ENCODE data around the gene AMPH.

AMPH gene

DNA sequence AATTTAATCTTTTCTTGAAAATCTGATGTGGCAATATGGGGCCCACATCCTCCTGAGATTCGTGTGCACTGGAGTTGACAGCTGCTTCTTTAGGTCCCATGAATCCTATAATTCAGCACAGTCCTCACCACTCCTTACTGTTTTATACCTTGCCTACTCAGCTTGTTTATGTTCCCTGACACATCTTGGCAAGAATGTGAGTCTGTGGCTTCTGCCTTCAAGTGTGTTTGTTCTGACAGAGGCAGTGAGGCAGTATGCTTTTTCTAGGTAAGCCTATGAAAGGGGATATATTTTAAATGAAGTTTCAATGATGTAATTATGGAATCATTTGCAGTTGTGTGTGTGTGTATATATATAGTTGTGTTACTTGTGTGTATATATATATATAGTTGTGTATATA lies 106.4 kb downstream of the AMPH start:
- no peaks in the 10 kb centered on the region for H3K36me3 ChIP-seq (ENCODE audit: insufficient read depth, low read depth, low read length)
- H3K4me3 ChIP-seq (ENCODE audit: low read length), result no peak overlapping the region
- H3K9ac ChIP-seq (ENCODE audit: low read depth, low read length), result no peak overlapping the region
- H3K9me3 ChIP-seq (ENCODE audit: insufficient read depth, low read depth, low read length), result no peaks in the 10 kb centered on the region
- H3K27ac ChIP-seq (ENCODE audit: low read length), result no peak overlapping the region
- no peaks in the 10 kb centered on the region for H3K27me3 ChIP-seq (ENCODE audit: insufficient read depth, low read length)
- no peaks in the 10 kb centered on the region for H3K4me1 ChIP-seq (ENCODE audit: insufficient read depth, low read length)

DNA sequence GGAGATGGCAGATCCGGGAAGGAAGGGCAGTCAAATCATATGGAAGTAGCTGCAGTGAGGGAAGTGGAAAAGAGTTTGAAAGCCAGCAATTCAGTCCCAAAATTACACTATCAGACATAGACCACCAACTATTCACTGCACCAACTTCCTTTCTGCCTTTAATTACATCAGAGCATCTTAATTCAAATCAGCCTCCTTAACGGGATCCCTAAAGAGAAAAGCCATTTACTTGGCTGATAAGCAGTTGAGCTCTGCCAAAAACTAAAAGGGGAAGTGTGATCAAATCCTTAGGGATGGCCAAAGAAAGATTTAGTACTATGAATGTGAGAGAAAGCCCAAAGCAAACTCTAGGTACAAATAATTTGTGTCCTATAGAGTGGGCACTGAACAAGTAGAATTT lies 110.4 kb downstream of the AMPH start:
- no peaks in the 10 kb centered on the region; the same call in none of the 2 replicates for H3K9me3 ChIP-seq (ENCODE audit: insufficient read depth, low read depth, low read length)

GRCh38 chr7:38518541-38518940 lies 112.6 kb downstream of the AMPH start:
- H3K4me3 ChIP-seq (ENCODE audit: low read length), result no peak overlapping the region
- no peaks in the 10 kb centered on the region for H3K36me3 ChIP-seq (ENCODE audit: insufficient read depth, low read depth, low read length)
- no peaks in the 10 kb centered on the region; the same call in none of the 2 replicates for H3K9me3 ChIP-seq (ENCODE audit: insufficient read depth, low read depth, low read length)
- H3K27ac ChIP-seq (ENCODE audit: low read length), result no peak overlapping the region
- no peak overlapping the region for H3K9ac ChIP-seq (ENCODE audit: low read depth, low read length)
- H3K4me1 ChIP-seq (ENCODE audit: insufficient read depth, low read length), result no peaks in the 10 kb centered on the region
- no peaks in the 10 kb centered on the region for H3K27me3 ChIP-seq (ENCODE audit: insufficient read depth, low read length)

More for the DNA sequence above, 110.4 kb downstream of the AMPH start:
- H3K27me3 ChIP-seq (ENCODE audit: insufficient read depth, low read length), result no peaks in the 10 kb centered on the region
- no peak overlapping the region for H3K4me3 ChIP-seq (ENCODE audit: low read length)
- H3K36me3 ChIP-seq (ENCODE audit: insufficient read depth, low read depth, low read length), result no peaks in the 10 kb centered on the region
- no peak overlapping the region for H3K27ac ChIP-seq (ENCODE audit: low read length)
- H3K4me1 ChIP-seq (ENCODE audit: insufficient read depth, low read length), result no peaks in the 10 kb centered on the region
- no peak overlapping the region for H3K9ac ChIP-seq (ENCODE audit: low read depth, low read length)

DNA sequence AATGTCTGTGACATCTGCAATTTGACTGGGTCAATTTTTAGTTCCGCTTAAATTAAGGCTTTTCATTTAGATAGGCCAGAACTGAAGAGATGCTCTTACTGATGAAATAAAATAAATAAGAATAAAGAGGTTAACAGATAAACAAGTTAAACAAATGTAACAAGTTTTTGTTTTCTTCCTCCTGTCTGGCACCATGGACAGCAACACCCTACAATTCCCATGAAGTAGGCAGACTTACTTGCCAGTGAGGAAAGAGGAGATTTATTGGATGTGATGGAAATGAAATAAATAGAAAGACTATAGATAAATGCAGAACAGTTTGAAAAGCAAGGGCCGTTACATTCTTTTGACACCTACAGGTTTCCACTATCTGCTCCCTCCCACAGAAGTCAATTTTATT lies 118.5 kb downstream of the AMPH start:
- H3K9me3 ChIP-seq (ENCODE audit: insufficient read depth, low read depth, low read length), result no peaks in the 10 kb centered on the region
- no peaks in the 10 kb centered on the region for H3K4me1 ChIP-seq (ENCODE audit: insufficient read depth, low read length)
- no peak overlapping the region for H3K9ac ChIP-seq (ENCODE audit: low read depth, low read length)
- H3K27ac ChIP-seq (ENCODE audit: low read length), result no peak overlapping the region
- H3K36me3 ChIP-seq (ENCODE audit: insufficient read depth, low read depth, low read length), result no peaks in the 10 kb centered on the region
- H3K4me3 ChIP-seq (ENCODE audit: low read length), result no peak overlapping the region
- no peaks in the 10 kb centered on the region for H3K27me3 ChIP-seq (ENCODE audit: insufficient read depth, low read length)

DNA sequence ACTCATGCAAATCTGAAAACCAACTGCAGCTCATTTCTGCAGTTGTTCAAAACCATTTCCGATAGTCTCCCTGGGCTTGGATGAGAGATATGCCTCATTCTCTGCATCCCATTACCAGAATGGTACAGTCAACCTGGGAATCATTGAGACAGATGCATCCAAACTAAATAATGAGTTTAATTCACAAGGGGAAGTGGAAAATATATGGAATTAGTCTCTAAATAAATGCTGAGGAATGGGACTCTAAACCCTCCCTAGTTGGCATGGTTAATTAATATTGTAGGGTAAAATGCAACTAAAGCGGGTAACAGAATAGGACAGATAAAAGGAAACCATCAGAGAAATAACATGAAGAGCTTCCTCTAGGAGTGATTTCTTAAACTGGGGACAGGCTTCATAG lies 118.9 kb downstream of the AMPH start:
- Histone ChIP-seq H3K36me3 (ENCODE audit: insufficient read depth, low read depth, low read length) (no peaks in the 10 kb centered on the region), H3K27ac (ENCODE audit: low read length) (no peak overlapping the region)

GRCh38 chr7:38507384-38507783 lies 123.8 kb downstream of the AMPH start:
- H3K27ac ChIP-seq (ENCODE audit: low read length), result no peak overlapping the region
- no peaks in the 10 kb centered on the region for H3K9me3 ChIP-seq (ENCODE audit: insufficient read depth, low read depth, low read length)
- no peaks in the 10 kb centered on the region for H3K36me3 ChIP-seq (ENCODE audit: insufficient read depth, low read depth, low read length)
- H3K4me3 ChIP-seq (ENCODE audit: low read length), result no peak overlapping the region
- no peaks in the 10 kb centered on the region for H3K27me3 ChIP-seq (ENCODE audit: insufficient read depth, low read length)
- H3K4me1 ChIP-seq (ENCODE audit: insufficient read depth, low read length), result no peaks in the 10 kb centered on the region
- H3K9ac ChIP-seq (ENCODE audit: low read depth, low read length), result no peak overlapping the region

More for the DNA sequence above, 118.9 kb downstream of the AMPH start:
- Histone ChIP-seq H3K4me3 (ENCODE audit: low read length) (no peak overlapping the region), H3K9ac (ENCODE audit: low read depth, low read length) (no peak overlapping the region), H3K27me3 (ENCODE audit: insufficient read depth, low read length) (no peaks in the 10 kb centered on the region), H3K4me1 (ENCODE audit: insufficient read depth, low read length) (no peaks in the 10 kb centered on the region), H3K9me3 (ENCODE audit: insufficient read depth, low read depth, low read length) (no peaks in the 10 kb centered on the region)

DNA sequence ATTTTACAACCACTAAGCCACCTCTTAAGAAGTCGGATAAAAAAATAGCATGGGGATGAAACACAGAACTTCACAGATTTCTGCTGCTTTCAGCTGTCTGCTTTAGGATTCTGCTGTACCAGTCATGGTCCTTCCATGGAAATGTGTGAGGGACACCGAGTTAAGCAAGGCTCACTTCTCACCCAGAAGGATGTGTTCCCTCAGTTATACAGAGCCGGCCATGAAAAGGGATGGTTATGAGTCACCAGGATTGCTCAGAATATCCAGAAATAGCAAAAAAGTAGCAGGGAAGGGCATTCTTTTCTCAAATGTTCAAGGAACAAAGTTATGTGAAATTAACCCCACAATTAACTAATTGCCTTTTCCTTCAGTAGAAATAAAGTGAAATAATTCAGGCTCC lies 124.4 kb downstream of the AMPH start:
- Histone ChIP-seq H3K9ac (ENCODE audit: low read depth, low read length) (no peak overlapping the region), H3K4me1 (ENCODE audit: insufficient read depth, low read length) (no peaks in the 10 kb centered on the region), H3K4me3 (ENCODE audit: low read length) (no peak overlapping the region), H3K36me3 (ENCODE audit: insufficient read depth, low read depth, low read length) (no peaks in the 10 kb centered on the region), H3K9me3 (ENCODE audit: insufficient read depth, low read depth, low read length) (no peaks in the 10 kb centered on the region), H3K27ac (ENCODE audit: low read length) (no peak overlapping the region), H3K27me3 (ENCODE audit: insufficient read depth, low read length) (no peaks in the 10 kb centered on the region)

DNA sequence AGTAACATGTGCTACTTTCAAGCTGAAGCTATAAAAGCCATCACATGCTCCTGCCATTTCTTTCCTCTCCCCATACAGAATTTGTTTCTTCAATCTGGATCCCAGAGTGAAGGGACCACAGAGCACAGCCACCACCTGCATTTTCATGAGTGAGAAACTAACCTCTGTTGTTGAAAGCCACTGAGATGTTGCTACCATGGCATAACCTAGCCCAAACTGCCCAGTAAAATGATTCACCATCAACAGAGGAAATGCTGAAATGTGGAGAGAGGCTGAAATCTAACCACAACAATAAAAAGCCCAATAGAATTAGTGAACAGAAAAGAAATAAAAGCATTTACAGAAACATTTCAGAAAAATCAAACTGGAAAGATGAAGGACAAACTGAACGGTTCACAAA lies 125.2 kb downstream of the AMPH start:
- H3K9me3 ChIP-seq (ENCODE audit: insufficient read depth, low read depth, low read length), result no peaks in the 10 kb centered on the region
- H3K27me3 ChIP-seq (ENCODE audit: insufficient read depth, low read length), result no peaks in the 10 kb centered on the region
- H3K27ac ChIP-seq (ENCODE audit: low read length), result no peak overlapping the region
- H3K36me3 ChIP-seq (ENCODE audit: insufficient read depth, low read depth, low read length), result no peaks in the 10 kb centered on the region
- no peak overlapping the region for H3K4me3 ChIP-seq (ENCODE audit: low read length)
- H3K9ac ChIP-seq (ENCODE audit: low read depth, low read length), result no peak overlapping the region
- no peaks in the 10 kb centered on the region for H3K4me1 ChIP-seq (ENCODE audit: insufficient read depth, low read length)

DNA sequence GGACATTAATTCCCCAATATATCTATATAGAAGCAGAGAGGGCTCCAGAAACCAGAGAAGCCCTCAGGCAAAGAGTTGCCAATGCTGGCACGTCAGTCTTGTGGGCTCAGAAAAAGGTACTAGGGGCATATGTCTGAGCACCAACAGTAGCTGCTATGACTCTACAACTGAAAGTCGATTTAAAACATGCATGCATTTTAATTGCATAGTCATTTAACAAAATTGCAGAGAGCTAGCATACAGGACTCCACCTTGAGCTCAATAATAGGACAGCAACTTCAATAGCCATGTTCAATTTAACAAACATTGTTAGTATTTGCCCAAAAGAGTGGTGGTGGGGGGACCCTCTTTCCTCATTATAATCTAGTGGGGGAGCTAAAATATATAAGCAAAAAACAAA lies 126.5 kb downstream of the AMPH start:
- no peaks in the 10 kb centered on the region for H3K4me1 ChIP-seq (ENCODE audit: insufficient read depth, low read length)
- H3K9ac ChIP-seq (ENCODE audit: low read depth, low read length), result no peak overlapping the region
- H3K27me3 ChIP-seq (ENCODE audit: insufficient read depth, low read length), result no peaks in the 10 kb centered on the region
- H3K4me3 ChIP-seq (ENCODE audit: low read length), result no peak overlapping the region
- no peak overlapping the region for H3K27ac ChIP-seq (ENCODE audit: low read length)
- H3K36me3 ChIP-seq (ENCODE audit: insufficient read depth, low read depth, low read length), result no peaks in the 10 kb centered on the region
- H3K9me3 ChIP-seq (ENCODE audit: insufficient read depth, low read depth, low read length), result no peaks in the 10 kb centered on the region

GRCh38 chr7:38502848-38503247 lies 128.3 kb downstream of the AMPH start:
- Histone ChIP-seq H3K4me1 (ENCODE audit: insufficient read depth, low read length) (no peaks in the 10 kb centered on the region), H3K27ac (ENCODE audit: low read length) (no peak overlapping the region), H3K9ac (ENCODE audit: low read depth, low read length) (no peak overlapping the region), H3K27me3 (ENCODE audit: insufficient read depth, low read length) (no peaks in the 10 kb centered on the region), H3K9me3 (ENCODE audit: insufficient read depth, low read depth, low read length) (no peaks in the 10 kb centered on the region), H3K4me3 (ENCODE audit: low read length) (no peak overlapping the region), H3K36me3 (ENCODE audit: insufficient read depth, low read depth, low read length) (no peaks in the 10 kb centered on the region)

- no peaks in the 10 kb centered on the region for H3K9me3 ChIP-seq (ENCODE audit: insufficient read depth, low read depth, low read length)
- H3K36me3 ChIP-seq (ENCODE audit: insufficient read depth, low read depth, low read length), result no peaks in the 10 kb centered on the region
- H3K4me3 ChIP-seq (ENCODE audit: low read length), result no peak overlapping the region
- no peak overlapping the region for H3K27ac ChIP-seq (ENCODE audit: low read length)
- H3K9ac ChIP-seq (ENCODE audit: low read depth, low read length), result no peak overlapping the region
- H3K27me3 ChIP-seq (ENCODE audit: insufficient read depth, low read length), result no peaks in the 10 kb centered on the region
- no peaks in the 10 kb centered on the region for H3K4me1 ChIP-seq (ENCODE audit: insufficient read depth, low read length)
Observed at GRCh38 chr7:38502289-38502688, 128.9 kb downstream of the AMPH start.

GRCh38 chr7:38492010-38492409 lies 139.2 kb downstream of the AMPH start:
- Histone ChIP-seq H3K27me3 (ENCODE audit: insufficient read depth, low read length) (no peaks in the 10 kb centered on the region), H3K27ac (ENCODE audit: low read length) (no peak overlapping the region), H3K9ac (ENCODE audit: low read depth, low read length) (no peak overlapping the region), H3K4me1 (ENCODE audit: insufficient read depth, low read length) (no peaks in the 10 kb centered on the region), H3K4me3 (ENCODE audit: low read length) (no peak overlapping the region), H3K36me3 (ENCODE audit: insufficient read depth, low read depth, low read length) (no peaks in the 10 kb centered on the region), H3K9me3 (ENCODE audit: insufficient read depth, low read depth, low read length) (no peaks in the 10 kb centered on the region)

- Histone ChIP-seq H3K4me1 (ENCODE audit: insufficient read depth, low read length) (no peaks in the 10 kb centered on the region), H3K4me3 (ENCODE audit: low read length) (no peak overlapping the region), H3K9ac (ENCODE audit: low read depth, low read length) (no peak overlapping the region), H3K27me3 (ENCODE audit: insufficient read depth, low read length) (no peaks in the 10 kb centered on the region), H3K36me3 (ENCODE audit: insufficient read depth, low read depth, low read length) (no peaks in the 10 kb centered on the region), H3K27ac (ENCODE audit: low read length) (no peak overlapping the region), H3K9me3 (ENCODE audit: insufficient read depth, low read depth, low read length) (no peaks in the 10 kb centered on the region)
Observed at GRCh38 chr7:38482521-38482920, 148.7 kb downstream of the AMPH start.

Data from iPS-20b (cell line).